GM12878 (cell line): ENCODE results near the gene CAMK2B. TPM values are rescaled to one million over a fixed set of nuclear protein-coding genes. Genes with fewer than 3 reads are reported as not detected.

Experiments
- ATAC-seq: fragments of 200-7000 bp; cut with Tn5 transposase; 3 replicates; pipeline ENCODE4 v1.9.1; 2020; ENCODE audit warnings: mild to moderate bottlenecking, moderate library complexity
- BruUV-seq: library from RNA; stranded (reverse); fragments of 400-500 nt; replicated peaks from 2 replicates; lab custom pipeline; 2021; lab: Mats Ljungman, UMichigan
- CTCF ChIA-PET: fragments of 300-600 bp; sonication (Branson Sonifier 250); formaldehyde crosslinking; extraction: SDS; loops from one replicate; lab custom pipeline; 2021; ENCODE audit warnings: inconsistent platforms; lab: Yijun Ruan, JAX
- POLR2A ChIA-PET: fragments of 350-600 bp; formaldehyde crosslinking; extraction: SDS; loops from one replicate; lab custom pipeline; 2021; ENCODE audit warnings: inconsistent platforms; lab: Charles Lee
- RAD21 ChIA-PET: fragments of 300-600 bp; sonication (Branson Sonifier 250); formaldehyde crosslinking; loops from one replicate; lab custom pipeline; 2023; ENCODE audit warnings: antibody characterized with exemption; ENCODE audit not compliant: unreplicated experiment; lab: Charles Lee
- SMC1A ChIA-PET: fragments of 300-600 bp; sonication (Branson Sonifier 250); formaldehyde crosslinking; loops from one replicate; lab custom pipeline; 2023; ENCODE audit not compliant: unreplicated experiment, uncharacterized antibody; lab: Charles Lee
- DNase-seq: peaks from one replicate; pipeline ENCODE4 v3.0.0-alpha.2; 2011; ENCODE audit warnings: low read depth, low spot score
- FAIRE-seq: peaks from 3 replicates; lab custom pipeline; 2011; peaks lifted over from hg19 to GRCh38; lab: Jason Lieb, UNC
- H2AFZ ChIP-seq: 2 replicates; pipeline ENCODE4 v1.6.0; 2011; ENCODE audit warnings: low read depth, low read length, control low read depth; ENCODE audit not compliant: control insufficient read depth
- H3K27ac ChIP-seq: 2 replicates; pipeline ENCODE4 v1.5.1; 2011; ENCODE audit warnings: control low read depth; ENCODE audit not compliant: control insufficient read depth, insufficient read depth
- H3K27me3 ChIP-seq, 2 experiments: replicated peaks in 1 of 2; 2 replicates each; pipeline versions ENCODE4 v1.6.0 to v1.6.1; 2011; ENCODE audit warnings: low read length in 1 of 2; ENCODE audit not compliant: control insufficient read depth in 2 of 2, insufficient read depth in 2 of 2
- H3K36me3 ChIP-seq, 2 experiments: 2 replicates each; pipeline ENCODE4 v1.5.1; 2011; ENCODE audit warnings: low read length in 1 of 2; ENCODE audit not compliant: control insufficient read depth in 2 of 2, insufficient read depth in 2 of 2
- H3K4me1 ChIP-seq: 2 replicates; pipeline ENCODE4 v1.6.1; 2011; ENCODE audit warnings: mild to moderate bottlenecking, low read length, moderate library complexity, mixed read lengths; ENCODE audit not compliant: control insufficient read depth, insufficient read depth
- H3K4me2 ChIP-seq: 2 replicates; pipeline ENCODE4 v1.6.0; 2011; ENCODE audit warnings: control low read depth; ENCODE audit not compliant: control insufficient read depth, insufficient read depth
- H3K4me3 ChIP-seq: fragments of 200-600 bp; sonication (generic); 2 replicates; pipeline ENCODE4 v1.5.1; 2016
- H3K79me2 ChIP-seq: 2 replicates; pipeline ENCODE4 v1.6.0; 2011; ENCODE audit warnings: low read length; ENCODE audit not compliant: control insufficient read depth, insufficient read depth
- H3K9ac ChIP-seq: 2 replicates; pipeline ENCODE4 v1.8.0; 2011; ENCODE audit warnings: low read length, control low read depth, mixed read lengths; ENCODE audit not compliant: control insufficient read depth, insufficient read depth
- H3K9me3 ChIP-seq: replicated peaks from 3 replicates; pipeline ENCODE4 v1.5.1; 2011; ENCODE audit warnings: mild to moderate bottlenecking, low read length; ENCODE audit not compliant: control insufficient read depth, insufficient read depth
- H4K20me1 ChIP-seq: 2 replicates; pipeline ENCODE4 v1.6.0; 2011; ENCODE audit not compliant: control insufficient read depth, insufficient read depth
- CBX3 ChIP-seq: fragments of 200-600 bp; sonication (generic); IDR thresholded peaks from 2 replicates; pipeline ENCODE4 v1.6.1; 2016; ENCODE audit warnings: low read depth, borderline replicate concordance
- CHD2 ChIP-seq: IDR thresholded peaks from 2 replicates; pipeline ENCODE4 v1.6.1; 2011; ENCODE audit warnings: low read depth, low read length, improper control_type of control experiment, borderline replicate concordance
- JUNB ChIP-seq: IDR thresholded peaks from 2 replicates; pipeline ENCODE4 v1.6.1; 2016; ENCODE audit warnings: antibody characterized with exemption, mild to moderate bottlenecking
- NR2F1 ChIP-seq: fragments of 450-650 bp; conservative IDR thresholded peaks from 2 replicates; pipeline ENCODE4 v1.6.1; 2017; ENCODE audit warnings: mild to moderate bottlenecking
- RB1 ChIP-seq: fragments of 450-650 bp; formaldehyde crosslinking; IDR thresholded peaks from 2 replicates; pipeline ENCODE4 v1.6.1; 2017; ENCODE audit warnings: mild to moderate bottlenecking, borderline replicate concordance
- RCOR1 ChIP-seq: conservative IDR thresholded peaks from 2 replicates; pipeline ENCODE4 v1.6.1; 2012; ENCODE audit warnings: low read depth, low read length, improper control_type of control experiment
- RUNX3 ChIP-seq: IDR thresholded peaks from 2 replicates; pipeline ENCODE4 v1.6.1; 2012; ENCODE audit warnings: low read length, inconsistent platforms
- SUPT20H ChIP-seq: IDR thresholded peaks from 2 replicates; pipeline ENCODE4 v1.6.1; 2011; ENCODE audit warnings: low read depth, mild to moderate bottlenecking, low read length, moderate library complexity, borderline replicate concordance; ENCODE audit not compliant: control insufficient read depth
- YY1 ChIP-seq: IDR thresholded peaks from 2 replicates; pipeline ENCODE4 v1.6.1; 2011; ENCODE audit warnings: low read depth, mild to moderate bottlenecking, low read length
- ZBED1 ChIP-seq: IDR thresholded peaks from 2 replicates; pipeline ENCODE4 v1.6.1; 2016; ENCODE audit warnings: borderline replicate concordance
- WGBS: methylation state at CpG from one replicate; pipeline ENCODE4 v1.1.6; 2016; ENCODE audit warnings: low lambda C conversion rate; ENCODE audit not compliant: insufficient replicate concordance, insufficient coverage; ENCODE audit errors: missing lambda C conversion rate; 5-methylcytosine and 5-hydroxymethylcytosine counted together
- in situ Hi-C: fragments of 300-500 bp; cut with MboI; formaldehyde crosslinking; loops from 9 replicates; pipeline ENCODE4 v1.14.3; 2018; ENCODE audit warnings: mixed read lengths
- intact Hi-C: fragments of 100-400 bp; cut with micrococcal nuclease; formaldehyde crosslinking; loops from one replicate; pipeline ENCODE4 v1.14.2; 2022; ENCODE audit not compliant: unreplicated experiment
- polyA plus RNA-seq, 11 experiments: library from polyadenylated mRNA; depleted of rRNA in 4 of 11; unstranded in 6 of 11; stranded (reverse) in 5 of 11; fragments of >200 nt; fragmentation: Nextera tagmentation in 4 of 11; fragmentation: Illumina TruSeq in 1 of 11; extraction: Ambion mirVana in 4 of 11; extraction: Trizol in 1 of 11; gene quantifications; 1 replicate in 1 of 11; 2 replicates in 10 of 11; pipeline versions ENCODE4 v1.2.1 to v1.2.3, GENCODE V29; 2011 to 2016; ENCODE audit warnings: inconsistent platforms in 2 of 11, missing spikeins in 2 of 11, low read depth in 1 of 11
- total RNA-seq, 4 experiments: library from RNA; depleted of rRNA in 3 of 4; stranded (reverse); fragments of >200 nt in 3 of 4; fragmentation: Illumina TruSeq in 1 of 4; extraction: Trizol in 1 of 4; gene quantifications; 2 replicates each; pipeline versions ENCODE4 v1.2.1 to v1.2.3, GENCODE V29; 2013 to 2021
- TF ChIP-seq, protein P1 (sequence below), 3 experiments: IDR thresholded peaks in 2 of 3; conservative IDR thresholded peaks in 1 of 3; 2 replicates each; pipeline ENCODE4 v1.5.1; 2011; ENCODE audit warnings: low read depth in 3 of 3, low read length in 3 of 3, mild to moderate bottlenecking in 3 of 3, control low read depth in 2 of 3, moderate library complexity in 2 of 3, inconsistent platforms in 1 of 3, mixed read lengths in 1 of 3; ENCODE audit not compliant: control insufficient read depth in 2 of 3, insufficient read depth in 1 of 3; ENCODE audit errors: extremely low read depth in 1 of 3
- TF ChIP-seq, protein P2 (sequence below): fragments of 450-650 bp; IDR thresholded peaks from 2 replicates; pipeline ENCODE4 v1.6.1; 2017; ENCODE audit warnings: mild to moderate bottlenecking
- TF ChIP-seq, protein P3 (sequence below): IDR thresholded peaks from 2 replicates; pipeline ENCODE4 v1.6.1; 2011; ENCODE audit warnings: borderline replicate concordance, low read depth, mild to moderate bottlenecking, moderate library complexity, low read length; ENCODE audit not compliant: insufficient read depth, poor library complexity, severe bottlenecking

CAMK2B gene
- total and polyA plus RNA-seq, 10 of the 15 experiments (the other 5 are each of a cell fraction or from before 2014, with no cell fraction given): 0.06 to 0.23 (median 0.11) TPM; not detected in 5

DNA sequence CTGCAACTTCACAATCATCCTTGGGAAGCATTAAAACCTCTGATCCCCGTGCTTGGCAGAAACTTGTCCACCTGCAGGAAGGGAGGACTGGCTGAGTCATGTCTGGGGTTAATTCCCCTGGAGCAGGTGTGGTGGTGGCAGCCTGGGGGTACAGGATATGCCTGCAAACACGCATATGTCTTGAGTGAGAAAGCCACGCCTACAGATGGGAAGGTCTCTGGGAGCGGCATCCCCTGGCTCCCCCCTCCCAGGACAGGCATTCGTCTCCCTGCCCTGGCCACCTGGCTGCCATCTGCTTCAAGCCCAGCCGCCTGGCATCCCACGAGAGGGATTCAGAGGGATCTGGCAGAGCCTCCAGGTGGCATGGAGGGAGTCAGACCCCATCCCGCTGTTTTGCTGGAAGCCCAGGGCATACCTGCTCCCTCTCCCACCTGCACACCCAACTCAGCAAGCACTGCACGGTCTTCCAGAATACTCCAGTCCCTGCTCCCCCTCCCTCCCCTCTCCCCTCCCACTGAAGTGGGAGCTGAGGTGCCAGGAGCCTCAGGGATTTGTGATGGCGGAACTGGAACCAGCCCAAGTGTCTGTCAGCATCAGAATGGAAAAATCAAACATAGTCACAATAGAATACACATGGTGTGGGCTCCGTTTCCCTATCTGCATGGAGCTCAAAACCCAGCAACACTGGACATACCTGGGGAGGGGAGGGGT lies 61.0 kb downstream of the CAMK2B start:
- Histone ChIP-seq H3K9me3 (no peaks in the 10 kb centered on the region), H3K4me1 (no peaks in the 10 kb centered on the region), H3K79me2 (no peaks in the 10 kb centered on the region), H3K27ac (no peak overlapping the region), H3K9ac (no peak overlapping the region), H3K4me2 (no peak overlapping the region), H3K27me3 (no peaks in the 10 kb centered on the region; a peak in 1 of 4 replicates), H3K36me3 (no peaks in the 10 kb centered on the region), H2AFZ (no peak overlapping the region), H4K20me1 (no peaks in the 10 kb centered on the region), H3K4me3 (no peak overlapping the region)
- intact Hi-C loops: no loop called here
- ATAC-seq (no peak), FAIRE-seq (no peak), DNase-seq (no peak)
- WGBS: 20% methylated on average over 9 of the region's 11 CpGs
- ChIA-PET RAD21 (interaction anchor here (0.9 kb wide), 1 partner anchor 16 kb away, joined by 3 read pairs; no protein-coding TSS in a partner anchor), SMC1A (no interaction called here), POLR2A (no interaction called here), CTCF (no interaction called here)
- in situ Hi-C loops: no loop called here
- TF ChIP-seq ZBED1: no peak
- TF ChIP-seq RCOR1: no peak
- no peak for TF ChIP-seq JUNB
- TF ChIP-seq, protein P1, sequence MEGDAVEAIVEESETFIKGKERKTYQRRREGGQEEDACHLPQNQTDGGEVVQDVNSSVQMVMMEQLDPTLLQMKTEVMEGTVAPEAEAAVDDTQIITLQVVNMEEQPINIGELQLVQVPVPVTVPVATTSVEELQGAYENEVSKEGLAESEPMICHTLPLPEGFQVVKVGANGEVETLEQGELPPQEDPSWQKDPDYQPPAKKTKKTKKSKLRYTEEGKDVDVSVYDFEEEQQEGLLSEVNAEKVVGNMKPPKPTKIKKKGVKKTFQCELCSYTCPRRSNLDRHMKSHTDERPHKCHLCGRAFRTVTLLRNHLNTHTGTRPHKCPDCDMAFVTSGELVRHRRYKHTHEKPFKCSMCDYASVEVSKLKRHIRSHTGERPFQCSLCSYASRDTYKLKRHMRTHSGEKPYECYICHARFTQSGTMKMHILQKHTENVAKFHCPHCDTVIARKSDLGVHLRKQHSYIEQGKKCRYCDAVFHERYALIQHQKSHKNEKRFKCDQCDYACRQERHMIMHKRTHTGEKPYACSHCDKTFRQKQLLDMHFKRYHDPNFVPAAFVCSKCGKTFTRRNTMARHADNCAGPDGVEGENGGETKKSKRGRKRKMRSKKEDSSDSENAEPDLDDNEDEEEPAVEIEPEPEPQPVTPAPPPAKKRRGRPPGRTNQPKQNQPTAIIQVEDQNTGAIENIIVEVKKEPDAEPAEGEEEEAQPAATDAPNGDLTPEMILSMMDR (IDR thresholded peaks at IDR 0.05 in 2 of 3, conservative IDR thresholded peaks at IDR 0.05 in 1 of 3; ENCODE audit: control insufficient read depth in 2 of 3, extremely low read depth in 1 of 3, insufficient read depth in 1 of 3, low read depth in 3 of 3, low read length in 3 of 3): no peak
- TF ChIP-seq, protein P2, sequence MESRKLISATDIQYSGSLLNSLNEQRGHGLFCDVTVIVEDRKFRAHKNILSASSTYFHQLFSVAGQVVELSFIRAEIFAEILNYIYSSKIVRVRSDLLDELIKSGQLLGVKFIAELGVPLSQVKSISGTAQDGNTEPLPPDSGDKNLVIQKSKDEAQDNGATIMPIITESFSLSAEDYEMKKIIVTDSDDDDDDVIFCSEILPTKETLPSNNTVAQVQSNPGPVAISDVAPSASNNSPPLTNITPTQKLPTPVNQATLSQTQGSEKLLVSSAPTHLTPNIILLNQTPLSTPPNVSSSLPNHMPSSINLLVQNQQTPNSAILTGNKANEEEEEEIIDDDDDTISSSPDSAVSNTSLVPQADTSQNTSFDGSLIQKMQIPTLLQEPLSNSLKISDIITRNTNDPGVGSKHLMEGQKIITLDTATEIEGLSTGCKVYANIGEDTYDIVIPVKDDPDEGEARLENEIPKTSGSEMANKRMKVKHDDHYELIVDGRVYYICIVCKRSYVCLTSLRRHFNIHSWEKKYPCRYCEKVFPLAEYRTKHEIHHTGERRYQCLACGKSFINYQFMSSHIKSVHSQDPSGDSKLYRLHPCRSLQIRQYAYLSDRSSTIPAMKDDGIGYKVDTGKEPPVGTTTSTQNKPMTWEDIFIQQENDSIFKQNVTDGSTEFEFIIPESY: no peak
- TF ChIP-seq CHD2: no peak
- TF ChIP-seq, protein P3, sequence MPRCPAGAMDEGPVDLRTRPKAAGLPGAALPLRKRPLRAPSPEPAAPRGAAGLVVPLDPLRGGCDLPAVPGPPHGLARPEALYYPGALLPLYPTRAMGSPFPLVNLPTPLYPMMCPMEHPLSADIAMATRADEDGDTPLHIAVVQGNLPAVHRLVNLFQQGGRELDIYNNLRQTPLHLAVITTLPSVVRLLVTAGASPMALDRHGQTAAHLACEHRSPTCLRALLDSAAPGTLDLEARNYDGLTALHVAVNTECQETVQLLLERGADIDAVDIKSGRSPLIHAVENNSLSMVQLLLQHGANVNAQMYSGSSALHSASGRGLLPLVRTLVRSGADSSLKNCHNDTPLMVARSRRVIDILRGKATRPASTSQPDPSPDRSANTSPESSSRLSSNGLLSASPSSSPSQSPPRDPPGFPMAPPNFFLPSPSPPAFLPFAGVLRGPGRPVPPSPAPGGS: no peak
- no peak for TF ChIP-seq RUNX3
- no peak for TF ChIP-seq SUPT20H
- no peak for TF ChIP-seq NR2F1
- no peak for TF ChIP-seq CBX3
- TF ChIP-seq RB1: no peak
- no peak for TF ChIP-seq YY1
- no TSS peak for BruUV-seq
